CD4-positive, alpha-beta T cell treated with Interferon alpha-2 for 1 hour (primary cell): ENCODE measurements around the gene HIPK1.
"Not testable (repeated sequence)": the region's sequence is repeated elsewhere in the genome, so short reads cannot be mapped to it uniquely, and the experiment has no call there.

ENCODE experiments used
- DNase-seq, 2 donors: peaks; one replicate each; pipeline ENCODE4 v3.0.0-alpha.2; 2020 to 2022

The HIPK1 gene

DNA sequence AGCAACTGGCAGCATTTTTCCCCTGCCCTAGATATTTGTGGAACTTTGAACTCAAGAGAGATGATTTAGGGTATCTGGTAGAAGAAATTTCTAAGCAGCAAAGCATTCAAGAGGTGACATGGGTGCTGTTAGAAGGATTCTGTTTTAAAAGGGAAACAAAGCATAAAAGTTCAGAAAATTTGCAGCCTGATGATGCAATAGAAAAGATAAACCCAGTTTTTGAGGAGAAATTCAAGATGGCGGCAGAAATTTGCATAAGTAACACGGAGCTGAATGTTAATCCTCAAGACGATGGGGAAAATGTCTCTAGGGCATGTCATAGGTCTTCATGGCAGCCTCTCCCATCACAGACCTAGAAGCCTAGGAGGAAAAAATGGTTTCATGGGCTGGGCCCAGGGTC is 90.6 kb downstream of the HIPK1 start:
- not testable (repeated sequence) for DNase-seq

DNA sequence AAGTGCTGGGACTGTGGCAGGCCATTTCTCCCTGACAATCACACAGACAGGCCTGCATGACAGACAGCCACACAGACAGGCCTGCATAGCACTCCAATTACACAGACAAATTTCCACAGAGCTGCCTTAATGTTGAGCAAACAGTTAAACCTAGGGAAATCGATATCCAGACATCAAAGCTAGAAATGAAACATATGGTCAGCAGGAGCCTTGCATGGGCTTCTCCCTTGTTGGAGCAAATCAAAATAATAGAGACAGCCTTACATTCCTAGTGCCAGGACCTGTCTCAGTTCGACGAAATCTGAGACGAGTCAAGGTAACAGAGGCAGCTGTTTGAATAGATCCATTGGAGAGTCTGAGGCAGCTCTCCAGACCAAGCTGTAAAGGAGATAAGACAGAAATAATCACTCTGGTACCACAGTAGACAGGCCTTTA is 92.6 kb downstream of the HIPK1 start:
- no peak for DNase-seq

DNA sequence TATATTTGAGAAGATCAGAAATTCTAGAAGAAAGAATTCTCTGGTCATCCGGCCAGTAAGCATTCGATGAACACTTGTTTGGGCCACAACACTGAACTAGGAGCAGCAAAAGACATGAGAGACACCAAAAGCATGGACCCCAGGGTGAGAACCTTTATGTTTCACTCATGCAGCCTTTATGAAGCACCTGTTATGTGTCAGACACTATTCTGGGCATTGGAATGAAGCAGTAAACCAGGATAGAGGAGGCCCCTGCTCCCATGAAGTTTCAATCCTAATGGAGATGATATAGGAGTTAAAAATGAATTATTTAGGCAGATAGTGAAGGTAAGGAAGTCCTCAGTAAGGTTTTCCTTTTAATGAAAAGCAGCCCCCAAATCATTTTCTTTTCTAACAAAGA is 93.8 kb downstream of the HIPK1 start:
- no peak for DNase-seq

DNA sequence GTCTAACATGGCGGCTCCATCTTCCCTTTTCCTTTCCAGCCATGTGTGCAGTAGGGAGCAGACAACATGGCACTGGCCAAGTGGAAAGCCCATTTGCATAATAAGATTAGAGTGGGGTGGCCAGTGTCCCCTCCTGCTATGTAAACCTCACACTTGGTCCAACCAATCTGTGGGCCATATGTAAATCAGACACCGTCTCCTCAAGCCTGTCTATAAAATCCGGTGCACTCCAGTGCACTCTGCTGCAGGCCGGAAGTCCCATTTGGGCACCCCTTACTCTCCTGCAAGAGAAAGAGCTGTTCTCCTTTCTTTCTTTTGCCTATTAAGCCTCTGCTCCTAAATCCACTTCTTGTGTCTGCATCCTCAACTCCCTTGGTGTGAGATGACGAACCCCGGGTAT is 94.3 kb downstream of the HIPK1 start:
- no peak for DNase-seq

DNA sequence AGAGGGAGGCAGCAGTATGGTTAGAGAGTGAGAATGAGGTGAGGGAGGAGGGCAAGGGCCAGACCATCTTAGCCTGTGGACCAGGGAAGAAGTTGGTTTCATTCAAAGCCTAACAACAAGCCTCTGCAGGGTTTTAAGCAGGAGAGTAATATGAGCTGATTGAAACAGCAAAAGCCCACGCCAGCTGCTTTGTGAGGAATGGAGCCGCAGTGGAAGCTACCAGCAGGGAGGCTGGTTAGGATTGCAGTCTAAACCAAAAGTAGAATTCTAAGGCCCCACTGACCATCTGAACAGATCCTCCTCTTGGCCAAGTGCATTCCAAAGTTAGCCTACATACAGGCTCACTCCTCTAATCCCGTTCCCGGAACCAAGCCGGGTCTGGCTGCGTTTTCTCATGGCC is 94.9 kb downstream of the HIPK1 start:
- no peak for DNase-seq

DNA sequence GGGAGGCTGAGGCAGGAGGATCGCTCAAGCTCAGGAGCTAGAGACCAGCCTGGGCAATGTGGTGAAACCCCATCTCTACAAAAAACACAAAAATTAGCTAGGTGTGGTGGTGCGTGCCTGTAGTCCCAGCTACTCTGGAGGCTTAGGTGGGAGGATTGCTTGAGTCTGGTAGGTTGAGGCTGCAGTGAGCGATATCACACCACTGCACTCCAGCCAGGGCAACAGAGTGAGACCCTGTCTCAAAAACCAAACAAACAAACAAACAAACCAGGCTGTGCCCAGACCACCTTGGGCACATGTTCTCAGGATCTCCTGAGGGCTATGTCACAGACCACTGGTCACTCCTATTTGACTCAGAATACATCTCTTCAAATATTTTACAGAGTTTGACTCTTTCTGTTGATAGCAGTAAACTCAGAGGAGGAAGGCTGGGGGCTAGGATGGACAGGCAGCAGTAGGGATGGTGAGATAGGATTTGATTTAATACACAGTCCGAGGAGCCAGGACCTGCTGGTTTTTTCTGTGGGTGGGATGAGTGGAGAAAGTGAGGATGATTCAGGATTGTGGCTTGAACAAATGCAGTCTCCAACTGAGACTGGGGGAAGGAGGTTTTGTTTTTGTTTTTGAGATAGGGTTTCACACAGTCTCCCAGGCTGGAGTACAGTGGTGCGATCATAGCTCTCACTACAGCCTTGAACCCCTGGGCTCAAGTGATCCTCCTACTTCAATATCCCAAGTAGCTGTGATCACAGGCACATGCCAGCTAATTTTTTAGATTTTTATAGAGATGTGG is 96.7 kb downstream of the HIPK1 start:
- no peak for DNase-seq

DNA sequence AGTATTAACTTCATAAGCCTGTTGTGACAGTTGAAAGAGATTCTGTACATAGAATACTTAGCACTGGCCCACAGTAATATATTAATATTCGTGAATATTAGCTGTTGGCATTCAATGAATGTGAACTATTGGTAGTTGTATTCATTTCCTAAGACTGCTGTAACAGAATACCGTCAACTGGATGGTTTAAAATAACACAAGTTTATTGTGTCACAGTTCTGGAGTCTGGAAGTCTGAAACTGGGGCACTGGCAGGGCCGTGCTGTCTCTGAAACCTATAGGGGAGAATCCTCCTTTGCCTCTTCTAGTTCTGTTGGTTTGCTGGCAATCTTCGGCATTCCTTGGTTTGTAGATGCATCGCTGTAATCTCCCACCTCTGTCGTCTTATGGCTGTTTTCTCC is 97.7 kb downstream of the HIPK1 start:
- DNase-seq = no peak
